ENCODE data around the gene CDHR3. TPM values are rescaled to one million over a fixed set of nuclear protein-coding genes. Genes with fewer than 3 reads are reported as not detected.
"Not testable (repeated sequence)": the region's sequence is repeated elsewhere in the genome, so short reads cannot be mapped to it uniquely, and the experiment has no call there.

The CDHR3 gene
- polyA plus RNA-seq, 5 donors, result 14.5 to 45.3 (median 33.8) TPM

GRCh38 chr7:105992905-105993304, 29.8 kb downstream of the CDHR3 start:
- DNase-seq, result no peak

GRCh38 chr7:105996860-105997737, 34.0 kb downstream of the CDHR3 start:
- no peak for DNase-seq

GRCh38 chr7:105999256-105999655, 36.2 kb downstream of the CDHR3 start:
- no peak for DNase-seq

- no peak for DNase-seq
Observed at GRCh38 chr7:106001196-106001595, 38.1 kb downstream of the CDHR3 start.

- no peak for DNase-seq
Observed at GRCh38 chr7:106001886-106002285, 38.8 kb downstream of the CDHR3 start.

GRCh38 chr7:106003525-106004064, 40.5 kb downstream of the CDHR3 start:
- no peak for DNase-seq

GRCh38 chr7:106006906-106007305, 43.8 kb downstream of the CDHR3 start:
- no peak for DNase-seq

- DNase-seq, result not testable (repeated sequence)
Observed at GRCh38 chr7:106007796-106008195, 44.7 kb downstream of the CDHR3 start.

- DNase-seq, result peak; percentile 87 to 93
Observed at GRCh38 chr7:106009503-106010226, 46.6 kb downstream of the CDHR3 start.

- DNase-seq, result no peak
Observed at GRCh38 chr7:106010331-106010730, 47.3 kb downstream of the CDHR3 start.

- DNase-seq, result no peak
Observed at GRCh38 chr7:106010866-106011265, 47.8 kb downstream of the CDHR3 start.

GRCh38 chr7:106012184-106012583, 49.1 kb downstream of the CDHR3 start:
- no peak for DNase-seq

- no peak for DNase-seq
Observed at GRCh38 chr7:106012935-106013439, 49.9 kb downstream of the CDHR3 start.

GRCh38 chr7:106015381-106016218, 52.5 kb downstream of the CDHR3 start:
- no peak for DNase-seq

- no peak for DNase-seq
Observed at GRCh38 chr7:106016331-106016730, 53.3 kb downstream of the CDHR3 start.

- no peak for DNase-seq
Observed at GRCh38 chr7:106017657-106018056, 54.6 kb downstream of the CDHR3 start.

- DNase-seq, result no peak
Observed at GRCh38 chr7:106018566-106019469, 55.8 kb downstream of the CDHR3 start.

- DNase-seq, result no peak
Observed at GRCh38 chr7:106019470-106019820, 56.4 kb downstream of the CDHR3 start.

GRCh38 chr7:106021151-106022067, 58.3 kb downstream of the CDHR3 start:
- no peak for DNase-seq

Data from right lung (tissue), 5 donors.